ENCODE results near the gene SPEF2. TPM values are rescaled to one million over a fixed set of nuclear protein-coding genes. Genes with fewer than 3 reads are reported as not detected.

Gene SPEF2
- total and polyA plus RNA-seq, 2 experiments from 2014 or later: 5.1 TPM

GRCh38 chr5:35823347-35824098 lies 205.9 kb downstream of the SPEF2 start:
- TF ChIP-seq CTCF (IDR thresholded peaks at IDR 0.05; ENCODE audit: poor library complexity) (no peak), EZH2 (IDR thresholded peaks at IDR 0.05; ENCODE audit: borderline replicate concordance) (no peak), EZH2phosphoT487 (IDR thresholded peaks at IDR 0.05; ENCODE audit: low read depth, severe bottlenecking, unreplicated experiment) (no peak)
- H3K9me3 ChIP-seq (ENCODE audit: low read depth): no peaks in the 10 kb centered on the region
- peaks cover 3% of the 10 kb centered on the region for H3K27me3 ChIP-seq
- no peak overlapping the region for H2AFZ ChIP-seq
- H3K36me3 ChIP-seq (replicated peaks; ENCODE audit: insufficient read depth, low read depth): no peaks in the 10 kb centered on the region
- no peak overlapping the region for H3K27ac ChIP-seq
- DNase-seq (ENCODE audit: low spot score): no peak
- no peak overlapping the region for H3K4me2 ChIP-seq
- no peaks in the 10 kb centered on the region for H3K79me2 ChIP-seq
- WGBS (ENCODE audit: low lambda C conversion rate, missing lambda C conversion rate): 69% methylated on average over 7 of the region's 7 CpGs
- H4K20me1 ChIP-seq (ENCODE audit: insufficient read depth, poor library complexity, severe bottlenecking): no peaks in the 10 kb centered on the region
- H3K4me1 ChIP-seq (ENCODE audit: insufficient read depth): no peaks in the 10 kb centered on the region
- H3K4me3 ChIP-seq: no peak overlapping the region
- H3K9me2 ChIP-seq (replicated peaks; ENCODE audit: insufficient read depth): no peaks in the 10 kb centered on the region

DNA sequence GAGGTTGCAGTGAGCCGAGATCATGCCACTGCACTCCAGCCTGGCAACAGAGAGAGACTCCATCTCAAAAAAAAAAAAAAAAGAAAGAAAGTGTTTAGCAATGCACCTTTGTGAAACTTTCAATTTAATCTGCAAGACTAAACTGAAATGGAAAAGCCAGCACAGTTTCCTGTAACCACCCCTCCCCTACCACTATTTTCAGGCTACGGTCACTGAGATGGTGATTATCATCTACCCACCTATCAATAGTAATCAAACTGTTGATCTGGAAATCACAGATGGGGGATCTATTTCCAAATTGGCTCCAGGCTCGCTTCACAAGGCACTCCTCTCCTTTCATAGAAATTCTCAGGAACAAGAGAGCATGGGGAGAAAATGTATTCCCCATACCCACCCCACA lies 208.4 kb downstream of the SPEF2 start:
- TF ChIP-seq CTCF (IDR thresholded peaks at IDR 0.05; ENCODE audit: poor library complexity) (no peak), EZH2 (IDR thresholded peaks at IDR 0.05; ENCODE audit: borderline replicate concordance) (no peak), EZH2phosphoT487 (IDR thresholded peaks at IDR 0.05; ENCODE audit: low read depth, severe bottlenecking, unreplicated experiment) (no peak)
- H3K36me3 ChIP-seq (replicated peaks; ENCODE audit: insufficient read depth, low read depth): no peaks in the 10 kb centered on the region
- H2AFZ ChIP-seq: no peak overlapping the region
- no peaks in the 10 kb centered on the region for H3K9me2 ChIP-seq (replicated peaks; ENCODE audit: insufficient read depth)
- WGBS (ENCODE audit: low lambda C conversion rate, missing lambda C conversion rate): 88% methylated on average over 3 of the region's 3 CpGs
- no peaks in the 10 kb centered on the region for H4K20me1 ChIP-seq (ENCODE audit: insufficient read depth, poor library complexity, severe bottlenecking)
- DNase-seq (ENCODE audit: low spot score): no peak
- no peaks in the 10 kb centered on the region for H3K9me3 ChIP-seq (ENCODE audit: low read depth)
- no peaks in the 10 kb centered on the region for H3K4me1 ChIP-seq (ENCODE audit: insufficient read depth)
- no peak overlapping the region for H3K4me2 ChIP-seq
- no peaks in the 10 kb centered on the region for H3K79me2 ChIP-seq
- H3K4me3 ChIP-seq: no peak overlapping the region
- no peak overlapping the region for H3K27ac ChIP-seq
- peaks cover 3% of the 10 kb centered on the region for H3K27me3 ChIP-seq

GRCh38 chr5:35826554-35826953 lies 208.9 kb downstream of the SPEF2 start:
- H4K20me1 ChIP-seq (ENCODE audit: insufficient read depth, poor library complexity, severe bottlenecking): no peaks in the 10 kb centered on the region
- no peak for DNase-seq (ENCODE audit: low spot score)
- no peaks in the 10 kb centered on the region for H3K9me2 ChIP-seq (replicated peaks; ENCODE audit: insufficient read depth)
- TF ChIP-seq CTCF (IDR thresholded peaks at IDR 0.05; ENCODE audit: poor library complexity) (no peak), EZH2 (IDR thresholded peaks at IDR 0.05; ENCODE audit: borderline replicate concordance) (no peak), EZH2phosphoT487 (IDR thresholded peaks at IDR 0.05; ENCODE audit: low read depth, severe bottlenecking, unreplicated experiment) (no peak)
- H3K4me3 ChIP-seq: no peak overlapping the region
- H3K27ac ChIP-seq: no peak overlapping the region
- H3K27me3 ChIP-seq: peaks cover 3% of the 10 kb centered on the region
- no peaks in the 10 kb centered on the region for H3K4me1 ChIP-seq (ENCODE audit: insufficient read depth)
- no peaks in the 10 kb centered on the region for H3K79me2 ChIP-seq
- 83% methylated on average over 2 of the region's 2 CpGs for WGBS (ENCODE audit: low lambda C conversion rate, missing lambda C conversion rate)
- H3K4me2 ChIP-seq: no peak overlapping the region
- H3K9me3 ChIP-seq (ENCODE audit: low read depth): no peaks in the 10 kb centered on the region
- H3K36me3 ChIP-seq (replicated peaks; ENCODE audit: insufficient read depth, low read depth): no peaks in the 10 kb centered on the region
- no peak overlapping the region for H2AFZ ChIP-seq
